Activated T-cell treated with anti-CD3 and anti-CD28 coated beads for 4 hours (primary cell): ENCODE results near the gene DPF3.

ENCODE experiments used
- DNase-seq: peaks from one replicate; pipeline ENCODE4 v3.0.0-alpha.2; 2020

The DPF3 gene

GRCh38 chr14:72608391-72609204, 285.3 kb downstream of the DPF3 start:
- no peak for DNase-seq

GRCh38 chr14:72607386-72608130, 286.3 kb downstream of the DPF3 start:
- no peak for DNase-seq

- no peak for DNase-seq
Measured at GRCh38 chr14:72606879-72607278, 287.0 kb downstream of the DPF3 start.

GRCh38 chr14:72605921-72606220, 288.0 kb downstream of the DPF3 start:
- DNase-seq, result no peak

- no peak for DNase-seq
Measured at GRCh38 chr14:72605096-72605920, 288.6 kb downstream of the DPF3 start.

GRCh38 chr14:72604133-72604532, 289.8 kb downstream of the DPF3 start:
- DNase-seq, result no peak

- DNase-seq, result no peak
Measured at GRCh38 chr14:72603639-72604038, 290.3 kb downstream of the DPF3 start.

GRCh38 chr14:72600551-72601330, 293.2 kb downstream of the DPF3 start:
- DNase-seq, result no peak

- no peak for DNase-seq
Measured at GRCh38 chr14:72599579-72600470, 294.1 kb downstream of the DPF3 start.

GRCh38 chr14:72598306-72598705, 295.6 kb downstream of the DPF3 start:
- no peak for DNase-seq

GRCh38 chr14:72597252-72598233, 296.4 kb downstream of the DPF3 start:
- no peak for DNase-seq

GRCh38 chr14:72595152-72595862, 298.6 kb downstream of the DPF3 start:
- DNase-seq, result no peak

GRCh38 chr14:72594099-72594901, 299.6 kb downstream of the DPF3 start:
- peak; percentile 8 for DNase-seq

GRCh38 chr14:72591391-72591790, 302.5 kb downstream of the DPF3 start:
- no peak for DNase-seq

- no peak for DNase-seq
Measured at GRCh38 chr14:72590577-72590976, 303.3 kb downstream of the DPF3 start.

GRCh38 chr14:72589652-72590051, 304.2 kb downstream of the DPF3 start:
- no peak for DNase-seq

GRCh38 chr14:72588521-72588920, 305.4 kb downstream of the DPF3 start:
- no peak for DNase-seq

GRCh38 chr14:72583316-72584272, 310.3 kb downstream of the DPF3 start:
- no peak for DNase-seq
